ENCODE results near the gene ISM2.

- TF ChIP-seq CTCF (IDR thresholded peaks at IDR 0.05): no peak
- TF ChIP-seq ZFX (IDR thresholded peaks at IDR 0.05; ENCODE audit: borderline replicate concordance): no peak
These were observed 19.8 kb downstream of the ISM2 start for GRCh38 chr14:77478796-77479195.

All from 22Rv1 (cell line).